DMS153 treated with DMSO at 0.1 percent for 48 hours (cell line): Measurements from ENCODE around the gene CFDP1.
A peak's percentile ranks its signal among the peaks of the same experiment; 100 is the strongest.
"Not testable (repeated sequence)": the region's sequence is repeated elsewhere in the genome, so short reads cannot be mapped to it uniquely, and the experiment has no call there.

Experiments
- DNase-seq: peaks from one replicate; lab custom pipeline; 2025; ENCODE audit not compliant: unreplicated experiment; lab: John Stamatoyannopoulos, UW

CFDP1 gene

DNA sequence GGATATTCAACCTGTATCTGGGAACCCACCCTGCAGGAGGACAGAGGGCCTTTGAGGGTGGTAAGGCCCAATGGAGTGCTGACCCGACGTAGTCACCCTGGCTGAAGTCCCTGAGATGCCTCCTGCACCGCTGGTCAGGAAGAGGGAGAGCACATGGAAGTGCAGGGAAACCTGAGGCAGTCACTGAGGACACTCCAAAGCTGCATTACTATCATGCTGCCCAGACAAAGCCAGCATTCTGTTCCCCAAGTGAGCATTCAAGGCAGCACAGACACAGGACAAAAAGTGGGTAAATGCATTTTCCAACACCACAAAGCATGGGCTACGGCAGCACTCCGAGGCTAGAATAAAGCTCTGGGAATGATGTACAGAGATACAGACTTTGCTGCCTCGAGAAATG, 135.0 kb downstream of the CFDP1 start:
- DNase-seq = no peak

DNA sequence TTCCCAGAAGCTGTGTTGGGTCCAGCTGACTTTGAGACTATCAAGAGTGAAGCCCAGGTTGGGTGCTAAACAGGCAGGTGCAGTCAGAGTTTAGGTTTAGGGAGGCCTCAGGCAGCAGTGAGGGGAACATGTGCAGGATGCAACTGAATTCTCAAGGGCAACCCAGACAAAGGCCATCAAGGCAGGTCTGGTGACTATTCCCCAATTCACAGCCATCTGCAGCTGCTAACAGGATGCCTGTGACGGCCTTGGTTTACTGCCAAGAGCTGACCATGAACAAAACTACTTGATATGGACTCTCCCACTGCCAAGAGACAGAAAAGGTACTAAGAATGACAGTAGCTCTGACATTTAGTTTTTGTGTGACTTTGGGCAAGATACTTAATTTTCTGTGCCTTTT, 136.7 kb downstream of the CFDP1 start:
- peak; percentile 13 for DNase-seq

DNA sequence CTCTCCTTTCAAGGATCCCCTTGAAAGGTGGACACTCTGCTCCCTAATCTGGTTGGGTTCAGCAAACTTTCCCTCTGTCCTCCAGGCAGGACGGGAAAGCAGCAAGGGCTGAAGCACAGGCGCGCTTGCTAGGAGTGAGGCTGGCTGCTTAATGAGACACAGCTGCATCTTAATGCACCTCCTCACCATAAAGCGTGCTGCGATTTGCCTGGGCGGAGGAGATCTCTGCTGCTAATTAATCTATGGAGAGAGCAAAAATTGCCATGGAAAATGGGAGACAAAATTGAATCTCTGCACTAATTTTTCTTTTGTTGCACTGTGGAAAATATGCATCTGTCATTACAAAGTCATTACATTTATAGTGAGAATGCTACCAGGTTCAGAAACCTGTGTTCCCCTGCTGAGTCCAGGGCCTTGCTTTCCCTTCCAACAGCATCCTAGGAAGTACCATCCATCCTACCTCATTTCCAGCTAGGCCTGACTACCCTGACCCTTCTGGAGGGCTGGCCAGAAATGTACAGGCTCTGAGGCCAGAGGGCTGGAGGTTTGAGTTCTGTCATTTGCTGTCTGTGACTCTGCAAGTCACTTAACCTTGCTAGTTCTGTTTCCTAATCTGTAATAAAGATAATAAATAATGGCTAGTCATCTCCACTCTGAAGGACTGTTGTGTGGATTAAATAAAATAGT, 138.4 kb downstream of the CFDP1 start:
- DNase-seq = no peak

DNA sequence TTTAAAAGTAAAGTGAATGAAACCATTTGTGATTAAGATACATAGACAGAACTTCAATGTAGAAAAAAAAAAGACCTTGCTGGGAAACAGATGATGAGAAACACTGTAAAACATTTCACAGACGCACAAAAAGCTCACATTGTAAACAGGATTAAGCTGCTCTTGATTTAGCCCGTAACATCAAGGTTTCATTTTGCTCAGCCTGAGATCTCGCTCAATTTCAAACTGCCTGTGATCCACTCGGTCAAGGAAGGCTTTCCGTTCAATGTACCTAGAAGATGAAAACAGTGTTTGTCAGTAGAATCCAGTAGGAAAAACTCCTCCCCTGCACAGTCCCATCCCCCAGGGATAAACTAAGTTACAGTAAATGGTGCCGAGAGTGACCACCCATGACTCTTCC, 139.5 kb downstream of the CFDP1 start:
- no peak for DNase-seq

DNA sequence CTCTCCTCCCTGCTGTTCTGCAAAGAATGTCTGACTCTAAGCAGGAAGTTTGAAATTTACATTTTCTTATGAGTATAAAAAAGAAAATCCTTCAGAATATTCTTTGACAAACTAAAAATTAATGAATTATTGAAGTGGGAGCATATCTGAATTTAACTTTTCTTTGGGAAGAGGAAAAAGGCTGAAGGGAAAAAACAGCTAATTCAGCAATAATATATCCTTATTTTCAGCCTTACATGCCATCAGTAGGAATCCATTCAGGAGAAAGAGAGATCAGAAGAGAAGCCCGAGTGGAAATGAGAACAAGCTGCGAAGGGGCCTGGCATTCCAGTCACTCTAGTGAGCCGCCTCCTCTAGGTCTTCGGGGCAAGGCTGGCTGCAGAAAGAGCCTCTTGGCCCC, 140.1 kb downstream of the CFDP1 start:
- DNase-seq = no peak

DNA sequence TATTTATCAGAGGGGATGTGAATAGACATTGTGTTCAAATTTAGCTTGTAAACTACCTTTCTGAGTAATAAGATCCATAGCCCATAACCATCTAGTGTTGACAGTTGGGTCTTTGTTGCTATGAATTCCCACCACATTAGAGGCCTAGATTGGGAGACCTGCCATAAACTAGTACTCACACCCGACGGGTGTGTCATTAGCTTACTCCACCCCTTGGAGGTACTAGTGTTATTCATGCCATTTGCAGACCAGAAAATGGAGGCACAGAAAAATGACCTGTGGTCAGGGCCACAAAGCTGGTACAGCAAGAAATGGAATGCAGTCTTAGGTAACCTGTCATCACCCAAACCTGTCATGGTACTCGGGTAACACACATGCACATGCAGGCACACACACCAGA, 140.6 kb downstream of the CFDP1 start:
- no peak for DNase-seq

DNA sequence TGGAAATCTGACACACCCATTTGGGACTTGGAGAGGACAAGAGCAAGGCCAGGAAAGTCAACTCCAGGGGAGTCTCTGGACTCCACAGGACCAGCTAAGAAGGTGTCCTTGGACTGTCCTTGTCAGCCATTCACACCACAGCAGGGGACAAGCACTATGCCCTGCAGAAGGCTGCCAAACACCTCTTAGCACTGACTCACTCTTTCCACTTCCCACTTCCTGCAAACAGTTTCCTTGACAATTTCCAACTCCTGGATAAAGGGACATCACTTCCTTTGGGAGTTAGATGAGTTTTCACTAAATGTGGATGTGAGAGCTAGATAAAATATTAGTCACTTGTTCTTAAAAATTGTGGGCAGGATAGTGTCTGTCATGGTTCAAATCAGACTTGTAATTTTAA, 144.1 kb downstream of the CFDP1 start:
- DNase-seq = no peak

DNA sequence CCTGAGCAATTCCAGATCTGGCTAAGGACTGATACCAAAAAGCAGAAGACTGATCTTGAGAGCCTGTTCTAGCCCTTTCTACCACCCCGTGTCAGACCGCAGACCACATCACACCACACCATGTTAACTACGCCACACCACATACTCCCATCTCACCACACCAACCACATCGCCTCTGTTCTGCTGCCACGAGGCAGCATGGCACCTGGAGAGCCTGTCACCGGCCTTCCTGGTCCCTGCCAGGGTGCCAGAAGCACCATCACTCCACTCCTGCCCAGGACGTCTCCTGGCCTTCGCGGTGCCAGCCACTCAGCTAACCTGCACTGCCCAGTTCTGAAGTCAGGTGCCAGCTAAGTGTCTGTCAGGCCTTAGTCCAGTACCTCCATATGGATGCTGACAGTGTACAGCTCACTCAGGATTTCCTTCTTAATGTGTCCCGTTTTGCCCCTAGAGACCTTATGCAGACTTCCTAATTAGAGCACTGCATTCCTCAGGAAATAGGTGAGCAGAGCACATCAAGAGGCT, 144.6 kb downstream of the CFDP1 start:
- no peak for DNase-seq

DNA sequence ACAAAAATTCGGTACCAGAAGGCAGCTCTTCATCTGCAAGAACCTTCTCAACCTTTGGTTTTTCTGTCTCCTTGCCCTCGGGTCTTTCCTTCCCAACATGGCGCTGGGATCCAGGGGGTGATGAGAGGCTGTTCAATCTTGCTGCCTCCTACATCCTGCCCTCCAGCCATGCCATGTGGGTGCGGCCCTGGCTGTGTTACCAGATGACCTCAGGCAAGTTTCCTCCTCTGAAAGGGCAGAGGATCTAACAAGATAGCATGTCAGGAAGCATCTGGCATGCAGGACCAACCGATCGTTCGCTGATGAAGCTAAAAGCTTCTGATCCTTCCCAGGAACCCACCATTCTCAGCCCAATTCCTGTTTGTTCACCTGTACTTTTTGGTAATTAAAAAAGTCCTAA, 145.1 kb downstream of the CFDP1 start:
- DNase-seq = no peak

DNA sequence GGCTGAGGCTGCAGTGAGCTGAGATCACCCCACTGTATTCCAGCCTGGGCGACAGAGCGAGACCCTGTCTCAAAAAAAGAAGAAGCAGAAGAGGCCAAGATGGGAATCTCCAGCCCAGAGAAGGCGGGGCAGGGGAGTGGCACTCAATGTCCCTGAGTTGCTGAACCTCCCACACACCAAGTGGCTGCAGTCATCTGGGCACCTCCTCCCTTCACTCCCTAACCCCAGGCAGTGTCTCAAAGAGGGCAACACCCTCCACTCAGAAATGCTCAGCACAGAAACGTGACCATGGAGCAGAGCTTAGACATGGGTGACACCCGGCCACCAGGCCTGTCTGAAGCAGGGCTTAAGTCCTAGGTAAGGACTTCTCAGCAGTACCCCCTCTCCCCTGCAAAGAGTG, 145.6 kb downstream of the CFDP1 start:
- no peak for DNase-seq

DNA sequence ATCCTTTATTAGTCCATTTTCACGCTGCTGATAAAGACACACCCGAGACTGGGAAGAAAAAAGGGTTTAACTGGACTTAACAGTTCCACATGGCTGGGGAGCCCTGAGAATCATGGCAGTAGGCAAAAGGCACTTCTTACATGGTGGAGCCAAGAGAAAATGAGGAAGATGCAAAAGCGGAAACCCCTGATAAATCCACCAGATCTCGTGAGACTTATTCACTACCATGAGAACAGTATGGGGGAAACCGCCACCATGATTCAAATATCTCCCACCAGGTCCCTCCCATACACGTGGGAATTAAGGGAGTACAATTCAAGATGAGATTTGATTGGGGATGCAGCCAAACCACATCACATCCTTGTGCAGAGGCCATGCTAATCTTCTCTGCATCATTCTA, 146.9 kb downstream of the CFDP1 start:
- no peak for DNase-seq

DNA sequence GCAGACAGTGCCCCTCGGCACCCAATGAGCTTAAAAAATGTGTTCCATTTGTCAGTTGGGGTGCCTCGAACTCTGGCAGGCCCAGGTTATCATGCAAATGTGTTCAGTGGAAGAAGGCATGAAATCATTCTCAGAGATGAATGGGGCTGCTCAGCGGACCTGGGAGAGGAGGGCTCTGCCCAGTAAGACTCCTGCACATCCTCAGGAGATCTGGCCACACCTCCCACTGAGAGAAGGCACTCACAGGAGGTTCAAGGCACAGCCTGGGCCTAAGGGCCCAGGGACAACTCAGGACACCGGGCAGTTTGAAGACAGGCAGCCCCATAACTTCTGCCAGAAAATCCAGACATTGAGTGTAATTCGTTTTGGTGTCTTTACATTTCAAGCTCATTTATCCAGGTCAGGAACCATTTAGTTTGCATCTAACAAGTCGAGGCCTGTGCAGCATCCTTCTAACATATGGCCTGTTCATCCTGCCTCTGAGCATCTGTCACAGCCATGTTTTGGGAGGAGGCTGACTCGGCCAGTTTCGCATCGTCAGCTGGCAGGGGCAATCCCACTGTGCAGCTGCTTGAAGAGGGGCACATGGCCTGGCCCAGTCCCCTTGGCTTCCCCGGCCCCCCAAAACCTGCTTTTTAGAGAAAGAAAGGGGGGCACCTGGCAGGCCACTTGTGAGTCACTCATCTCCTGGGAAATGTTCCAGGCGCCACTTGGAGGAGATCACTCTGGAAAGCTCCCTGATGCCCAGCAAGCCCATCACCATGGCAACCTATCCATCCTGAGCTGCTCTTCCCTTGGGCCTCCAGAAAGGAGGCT, 150.6 kb downstream of the CFDP1 start:
- DNase-seq = no peak

DNA sequence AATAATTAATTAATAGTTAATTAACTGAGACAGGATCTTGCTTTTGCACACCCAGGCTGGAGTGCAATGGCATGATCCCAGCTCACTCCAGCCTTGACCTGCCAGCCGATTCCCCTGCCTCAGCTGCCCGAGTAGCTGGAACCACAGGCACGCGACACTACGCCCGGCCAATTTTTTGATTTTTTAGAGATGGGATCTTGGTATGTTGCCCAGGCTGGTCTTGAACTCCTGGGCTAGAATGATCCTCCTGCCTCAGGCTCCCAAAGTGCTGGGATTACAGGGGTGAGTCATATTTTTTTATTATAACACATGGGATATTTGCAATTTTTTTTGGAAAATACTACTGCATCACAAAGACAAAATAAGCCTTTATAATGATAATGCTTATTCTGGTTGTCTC, 151.5 kb downstream of the CFDP1 start:
- DNase-seq = no peak

DNA sequence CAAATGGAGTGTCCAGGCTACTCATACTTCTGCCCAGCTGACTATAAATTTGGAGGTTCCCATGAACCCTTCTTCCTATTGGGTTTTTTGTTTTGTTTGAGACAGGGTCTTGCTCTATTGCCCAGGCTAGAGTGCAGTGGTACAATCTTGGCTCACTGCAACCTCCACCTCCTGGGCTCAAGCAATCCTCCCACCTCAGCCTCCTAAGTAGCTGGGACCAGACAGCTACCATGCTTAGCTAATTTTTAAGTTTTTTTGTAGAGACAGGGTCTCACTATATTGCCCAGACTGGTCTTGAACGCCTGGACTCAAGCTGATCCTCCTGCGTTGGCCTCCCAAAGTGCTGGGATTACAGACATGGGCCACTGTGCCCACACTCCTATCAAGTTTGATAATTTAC, 152.3 kb downstream of the CFDP1 start:
- DNase-seq = not testable (repeated sequence)

DNA sequence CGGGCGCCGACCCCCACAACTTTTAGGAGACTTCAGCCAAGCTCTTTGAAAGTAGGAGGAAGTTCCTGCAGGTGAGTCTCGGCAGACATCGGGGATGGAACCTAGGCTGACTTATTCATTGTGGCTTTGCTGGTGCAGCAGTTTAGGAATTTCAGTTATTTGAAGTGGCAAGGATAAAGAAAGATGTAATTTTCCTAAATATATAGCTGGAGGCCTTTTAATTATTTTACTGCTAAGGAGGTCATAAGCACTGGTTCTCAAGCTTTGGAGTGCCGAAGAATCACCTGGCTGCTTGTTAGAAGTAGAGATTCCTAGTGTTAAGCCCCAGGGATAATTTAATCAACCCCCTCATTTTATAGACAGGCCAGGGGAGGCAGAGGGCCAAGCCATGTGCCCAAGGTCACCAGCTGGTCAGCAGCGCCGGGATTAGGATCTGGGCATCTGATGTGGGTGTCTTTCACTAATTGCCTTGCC, 152.9 kb downstream of the CFDP1 start:
- DNase-seq = no peak

DNA sequence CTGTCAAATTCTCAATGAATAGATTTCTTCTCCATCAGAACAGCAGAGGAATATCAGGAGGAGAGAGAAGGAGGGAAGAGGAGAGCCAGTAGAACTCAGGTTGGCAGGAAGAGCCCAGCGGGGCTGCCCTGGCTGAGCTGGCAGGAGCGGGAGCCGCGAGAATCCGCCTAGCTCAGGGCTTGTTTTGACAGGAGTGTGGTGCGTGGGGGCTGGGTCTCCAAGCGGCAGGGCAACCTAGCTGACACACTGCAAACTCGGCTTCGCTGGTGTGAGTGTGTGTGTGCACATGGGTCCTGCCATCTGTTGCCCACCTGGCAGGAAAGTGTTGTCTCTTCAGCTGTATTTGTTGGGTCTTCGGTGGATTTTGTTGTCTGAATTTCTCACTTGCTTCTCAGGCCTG, 154.0 kb downstream of the CFDP1 start:
- DNase-seq = no peak

DNA sequence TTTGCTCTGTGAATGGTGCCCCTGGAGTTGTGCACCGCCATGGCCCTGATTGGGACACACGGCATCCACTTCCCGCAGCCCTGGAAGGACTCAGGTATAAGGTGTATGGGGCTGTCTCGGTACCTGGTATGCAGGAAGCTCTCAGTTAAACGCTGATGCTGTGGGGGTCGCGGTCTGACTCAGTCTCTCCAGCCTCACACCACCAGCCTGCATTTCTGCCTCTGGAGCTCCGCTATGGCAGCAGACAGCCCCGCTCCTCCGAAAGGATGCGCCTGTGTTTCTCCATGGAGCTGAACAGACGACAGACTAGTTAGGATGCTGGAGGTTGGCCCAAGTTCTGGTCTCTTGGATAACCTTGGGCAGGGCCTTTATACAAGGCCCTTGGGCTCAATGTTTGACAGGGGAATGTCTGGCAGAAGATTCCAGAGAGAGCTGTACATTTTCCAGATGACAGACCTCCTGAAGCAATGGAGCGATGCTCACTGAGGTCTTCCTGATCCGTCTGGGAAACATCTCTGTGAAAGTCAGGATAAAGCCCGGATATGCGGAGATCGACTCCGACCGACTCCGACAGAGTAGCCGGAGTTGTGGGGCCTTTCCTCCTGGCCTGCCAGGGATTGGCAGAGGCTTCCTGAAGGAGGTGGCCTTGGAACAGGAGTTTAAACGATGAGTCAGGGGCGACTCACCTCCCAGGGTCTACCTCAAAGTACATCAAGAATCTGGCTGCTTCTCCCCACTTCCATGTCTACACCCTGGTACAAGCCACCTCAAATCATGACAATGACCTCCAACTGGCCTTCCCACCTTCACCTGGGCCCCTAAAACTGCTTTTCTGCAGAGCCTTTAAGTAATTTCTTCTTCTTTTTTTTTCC, 160.0 kb downstream of the CFDP1 start:
- no peak for DNase-seq

DNA sequence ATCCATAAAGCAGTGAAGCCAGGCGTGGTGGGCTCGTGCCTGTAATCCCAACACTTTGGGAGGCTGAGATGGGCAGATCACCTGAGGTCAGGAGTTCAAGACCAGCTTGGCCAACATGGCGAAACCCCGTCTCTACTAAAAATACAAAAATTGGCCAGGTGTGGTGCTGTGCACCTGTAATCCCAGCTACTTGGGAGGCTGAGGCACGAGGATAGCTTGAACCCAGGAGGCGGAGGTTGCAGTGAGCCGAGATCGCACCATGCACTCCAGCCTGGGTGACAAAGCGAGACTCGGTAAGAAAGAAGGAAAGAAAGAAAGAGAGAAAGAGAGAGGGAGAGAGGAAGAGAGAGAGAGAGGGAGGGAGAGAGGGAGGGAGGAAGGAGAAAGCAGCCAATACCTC, 160.7 kb downstream of the CFDP1 start:
- not testable (repeated sequence) for DNase-seq

DNA sequence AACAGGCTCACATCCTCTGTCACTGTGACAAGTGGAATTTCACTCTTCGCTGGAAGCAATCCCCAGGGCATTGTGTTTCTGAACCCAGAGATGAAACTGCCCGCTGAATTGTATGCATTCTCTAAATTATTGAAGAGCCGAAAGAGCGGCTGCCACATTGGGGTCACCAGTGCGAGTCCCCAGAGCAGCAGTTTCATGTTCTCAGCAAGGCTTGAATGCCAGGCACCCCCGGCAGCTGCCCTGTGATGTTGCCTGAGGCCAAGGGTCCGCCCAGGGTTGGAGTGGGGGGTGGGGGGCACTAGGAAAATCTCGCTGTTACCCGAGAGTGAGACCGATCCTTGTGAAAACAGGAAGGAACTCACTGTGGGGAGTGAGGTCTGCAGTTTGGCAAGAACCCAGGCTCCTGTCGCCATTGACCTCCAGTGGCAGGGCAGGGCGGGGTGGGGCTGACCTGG, 161.2 kb downstream of the CFDP1 start:
- DNase-seq = no peak

DNA sequence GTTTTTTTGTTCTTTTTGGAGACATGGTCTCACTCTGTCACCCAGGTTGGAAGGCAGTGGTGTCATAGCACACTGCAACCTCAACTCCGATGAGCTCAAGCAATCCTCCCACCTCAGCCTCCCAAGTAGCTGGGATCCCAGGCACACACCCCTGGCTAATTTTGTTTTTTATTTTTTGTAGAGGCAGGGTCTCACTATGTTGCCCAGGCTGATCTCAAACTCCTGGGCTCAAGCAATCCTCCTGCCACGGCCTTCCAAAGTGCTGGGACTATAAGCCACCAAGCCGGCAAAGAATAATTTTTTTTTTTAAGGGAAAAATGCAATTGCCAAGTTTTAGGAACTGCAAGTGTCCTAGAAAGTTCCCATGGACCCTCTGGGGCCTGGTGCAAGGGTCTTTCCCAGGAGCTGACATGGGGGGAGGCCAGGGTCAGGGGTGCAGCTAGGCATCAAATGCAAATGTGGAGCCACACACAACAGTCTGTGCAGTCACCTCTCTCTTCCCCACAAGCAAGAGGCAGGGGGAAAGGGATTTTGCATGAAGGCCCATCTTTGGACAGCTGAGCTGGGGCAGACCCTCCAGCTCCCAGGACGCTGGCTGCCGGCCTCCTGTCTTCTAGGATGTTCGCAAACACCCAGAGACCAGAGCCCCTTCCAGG, 161.7 kb downstream of the CFDP1 start:
- no peak for DNase-seq

DNA sequence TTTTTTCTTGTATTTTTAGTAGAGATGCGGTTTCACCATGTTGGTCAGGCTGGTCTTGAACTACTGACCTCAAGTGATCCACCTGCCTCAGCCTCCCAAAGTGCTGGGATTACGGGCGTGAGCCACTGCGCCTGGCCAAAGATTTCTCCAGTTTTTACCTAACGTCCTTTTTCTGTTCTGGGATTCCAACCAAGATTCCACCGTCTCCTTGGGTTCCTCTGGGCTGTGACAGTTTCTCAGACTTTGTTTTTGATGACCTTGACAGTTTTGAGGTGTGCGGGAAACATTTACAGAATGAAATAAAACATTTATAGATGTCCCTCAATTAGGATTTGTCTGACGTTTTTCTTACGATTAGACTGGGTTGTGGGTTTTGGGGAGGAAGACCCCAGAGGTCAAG, 163.9 kb downstream of the CFDP1 start:
- not testable (repeated sequence) for DNase-seq
